GM21381 (cell line): ENCODE measurements around the gene SYCP2L.
"Not testable (repeated sequence)": the region's sequence is repeated elsewhere in the genome, so short reads cannot be mapped to it uniquely, and the experiment has no call there.

Experiments used
- ATAC-seq: cut with Tn5 transposase; IDR thresholded peaks from one replicate; pipeline ENCODE4 v1.9.1; 2021; ENCODE audit warnings: mild to moderate bottlenecking, moderate library complexity; ENCODE audit not compliant: unreplicated experiment

SYCP2L gene

DNA sequence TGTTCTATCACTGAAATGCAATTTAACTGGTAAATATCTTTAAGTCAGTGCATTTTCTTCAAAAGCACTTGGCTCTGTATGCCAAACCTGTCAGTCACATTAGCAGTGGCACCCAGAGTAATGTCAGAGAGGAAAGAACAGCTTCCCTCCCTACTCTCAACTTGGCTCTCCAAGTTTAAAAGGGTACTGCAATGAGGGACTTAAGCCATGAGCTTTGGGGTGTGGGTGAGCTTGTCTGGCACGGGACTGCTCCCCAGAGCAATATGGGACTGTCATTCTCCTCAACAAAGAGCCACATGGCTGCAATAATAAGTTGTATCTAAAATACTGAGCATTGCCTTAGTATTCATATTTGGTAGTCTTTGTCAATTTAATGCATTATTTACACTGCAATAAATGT, 9.0 kb upstream of the SYCP2L start:
- ATAC-seq: no peak

DNA sequence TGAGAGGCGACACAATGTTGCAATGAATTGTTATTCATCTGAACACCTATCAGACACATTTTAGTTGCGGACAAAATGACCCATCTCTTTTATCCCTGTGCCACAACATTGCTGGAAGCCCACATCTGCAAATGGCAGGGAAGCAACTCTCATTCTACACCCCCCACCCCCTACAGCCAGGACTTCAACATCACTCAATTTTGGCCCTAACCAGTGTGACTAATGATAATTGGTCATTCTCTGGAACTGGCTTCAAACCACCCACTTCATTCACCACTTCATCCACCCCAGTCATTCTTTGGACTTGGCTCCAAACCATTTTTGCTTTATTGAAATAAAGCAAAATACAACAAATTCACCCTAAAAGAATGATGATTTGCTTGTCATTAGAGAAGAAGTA, 6.5 kb upstream of the SYCP2L start:
- no peak for ATAC-seq

DNA sequence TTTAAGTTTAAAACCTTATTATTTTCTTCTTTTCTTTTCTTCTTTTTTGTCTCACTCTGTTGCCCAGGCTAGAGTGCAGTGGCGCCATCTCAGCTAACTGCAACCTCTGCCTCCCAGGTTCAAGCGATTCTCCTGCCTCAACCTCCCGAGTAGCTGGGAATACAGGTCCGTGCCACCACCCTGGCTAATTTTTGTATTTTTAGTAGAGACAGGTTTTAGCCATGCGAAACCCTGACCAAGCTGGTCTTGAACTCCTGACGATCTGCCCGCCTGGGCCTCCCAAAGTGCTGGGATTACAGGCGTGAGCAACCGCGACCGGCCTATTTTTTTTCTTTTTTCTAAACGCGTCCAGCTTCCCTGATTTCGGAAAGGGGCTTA, 4.6 kb upstream of the SYCP2L start:
- not testable (repeated sequence) for ATAC-seq

DNA sequence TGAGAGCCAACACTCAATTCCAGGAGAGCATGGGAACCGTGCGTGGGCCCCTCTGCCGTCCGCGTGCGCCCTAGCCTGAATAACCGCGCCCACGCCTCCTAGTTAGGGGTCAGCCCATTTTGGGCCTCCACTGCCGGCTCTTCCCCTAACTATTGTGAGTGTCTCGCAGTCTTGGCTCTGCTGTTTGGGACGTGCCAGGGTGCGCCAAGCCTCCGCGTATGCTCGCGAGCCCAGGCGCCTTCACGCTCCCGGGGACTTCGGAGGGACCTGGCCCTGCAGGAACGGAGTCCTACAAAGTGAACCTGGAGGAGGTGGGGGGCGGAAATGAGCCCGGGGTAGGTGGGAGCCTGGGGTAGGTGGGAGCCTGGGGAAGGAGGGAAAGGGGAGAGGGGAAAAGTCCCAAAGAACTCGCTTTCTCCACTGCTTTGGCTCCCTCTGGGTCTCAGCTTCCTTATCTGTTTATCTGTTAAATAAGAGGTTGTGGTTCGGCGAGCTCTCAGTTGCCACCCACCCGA, 4.1 kb upstream of the SYCP2L start:
- ATAC-seq: no peak

DNA sequence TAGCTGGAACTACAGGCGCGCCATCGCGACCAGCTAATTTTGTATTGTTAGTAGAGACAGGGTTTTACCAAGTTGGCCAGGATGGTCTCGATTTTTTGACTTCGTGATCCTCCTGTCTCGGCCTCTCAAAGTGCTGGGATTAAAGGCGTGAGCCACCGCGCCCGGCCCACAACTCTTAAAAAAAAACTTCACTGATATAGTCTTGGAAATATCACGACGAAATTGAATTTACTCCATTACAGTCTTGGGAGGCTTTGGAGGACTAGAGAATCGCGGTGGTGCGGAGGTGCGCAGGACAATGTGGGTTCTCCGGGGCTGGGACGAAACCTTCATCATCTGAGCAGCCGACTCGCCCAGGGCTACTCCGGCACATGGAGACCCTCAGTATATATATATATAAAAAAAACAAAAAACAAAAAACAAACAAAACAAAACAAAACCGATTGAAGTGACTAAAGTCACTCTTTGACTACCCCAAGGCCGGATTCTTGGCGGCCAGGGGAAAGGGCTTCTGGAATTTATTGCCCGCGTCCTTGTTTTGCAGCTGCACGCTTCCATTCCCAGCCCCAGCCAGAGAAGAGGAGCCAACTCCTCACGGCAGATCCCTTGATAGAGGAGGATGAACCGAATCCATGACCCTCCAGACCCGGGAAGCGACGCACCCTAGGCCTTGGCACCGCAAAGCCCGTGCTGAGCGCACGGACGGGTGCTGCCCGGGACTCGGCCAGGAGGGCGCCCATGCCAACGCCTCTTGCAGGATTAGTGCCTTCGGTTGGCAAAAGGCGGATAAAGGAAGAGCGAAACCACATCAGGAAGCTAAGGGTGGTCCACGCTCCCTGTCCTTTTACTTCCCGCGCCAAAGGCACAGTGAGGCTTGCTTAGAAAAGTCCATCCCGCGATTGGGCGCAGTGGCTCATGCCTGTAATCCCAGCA, 3.3 kb upstream of the SYCP2L start:
- ATAC-seq: no peak

DNA sequence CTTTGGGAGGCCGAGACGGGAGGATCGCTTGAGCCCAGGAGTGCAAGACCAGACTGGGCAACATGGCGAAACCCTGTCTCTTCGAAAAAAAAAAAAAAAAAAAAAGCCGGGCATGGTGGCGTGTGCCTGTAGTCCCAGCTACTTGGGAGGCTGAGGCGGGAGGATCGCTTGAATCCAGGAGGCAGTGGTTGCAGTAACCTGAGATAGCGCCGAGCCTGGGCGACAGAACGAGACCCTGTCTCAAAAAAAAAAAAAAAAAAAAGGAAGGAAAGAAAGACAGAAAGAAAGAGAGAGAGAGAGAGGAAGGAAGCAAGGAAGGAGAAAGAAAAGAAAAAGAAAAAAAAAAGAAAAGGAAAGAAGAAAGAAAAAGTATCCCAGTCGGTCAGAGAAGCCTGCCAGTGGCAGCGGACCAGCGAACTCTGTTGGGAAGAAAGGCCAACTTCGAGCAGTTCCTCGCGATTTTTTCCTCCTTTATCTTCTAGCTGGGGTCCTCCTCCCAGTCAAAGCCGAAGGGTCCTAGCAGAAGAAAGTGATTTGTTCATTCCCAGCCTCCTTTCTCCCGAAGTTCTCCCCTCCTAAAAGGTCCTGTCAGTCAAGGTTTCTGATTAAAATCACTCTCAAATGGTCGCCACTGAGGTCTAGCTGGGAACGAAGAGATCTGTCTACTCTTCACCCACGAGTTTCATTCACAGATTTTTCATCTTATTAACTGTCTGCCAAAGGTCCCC, 2.4 kb upstream of the SYCP2L start:
- ATAC-seq: no peak

DNA sequence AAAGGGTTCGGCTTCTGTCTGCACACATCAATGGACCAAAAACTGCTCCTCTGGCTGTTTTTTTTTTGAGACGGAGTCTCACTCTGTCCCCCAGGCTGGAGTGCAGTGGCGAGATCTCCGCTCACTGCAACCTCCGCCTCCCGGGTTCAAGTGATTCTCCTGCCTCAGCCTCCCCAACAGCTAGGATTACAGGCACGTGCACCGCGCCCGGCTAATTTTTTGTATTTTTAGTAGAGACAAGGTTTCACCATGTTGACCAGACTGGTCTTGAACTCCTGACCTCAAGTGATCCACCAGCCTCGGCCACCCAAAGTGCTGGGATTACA, 524 bp upstream of the SYCP2L start:
- ATAC-seq: not testable (repeated sequence)

DNA sequence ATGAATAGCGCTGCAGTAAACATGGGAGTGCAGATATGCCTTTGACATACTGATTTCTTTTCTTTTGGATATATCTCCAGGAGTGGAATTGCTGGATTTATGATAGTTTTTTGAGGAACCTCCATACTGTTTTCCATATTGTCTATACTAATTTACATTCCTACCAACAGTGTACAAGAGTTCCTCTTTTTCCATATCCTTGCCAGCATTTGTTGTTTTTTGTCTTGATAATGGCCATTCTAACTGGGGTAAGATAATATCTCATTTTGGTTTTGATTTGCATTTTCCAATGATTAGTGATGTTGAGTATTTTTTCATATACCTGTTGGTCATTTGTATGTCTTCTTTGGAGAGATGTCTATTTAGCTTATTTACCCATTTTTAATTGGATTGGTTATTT, 3.3 kb downstream of the SYCP2L start:
- ATAC-seq: no peak

DNA sequence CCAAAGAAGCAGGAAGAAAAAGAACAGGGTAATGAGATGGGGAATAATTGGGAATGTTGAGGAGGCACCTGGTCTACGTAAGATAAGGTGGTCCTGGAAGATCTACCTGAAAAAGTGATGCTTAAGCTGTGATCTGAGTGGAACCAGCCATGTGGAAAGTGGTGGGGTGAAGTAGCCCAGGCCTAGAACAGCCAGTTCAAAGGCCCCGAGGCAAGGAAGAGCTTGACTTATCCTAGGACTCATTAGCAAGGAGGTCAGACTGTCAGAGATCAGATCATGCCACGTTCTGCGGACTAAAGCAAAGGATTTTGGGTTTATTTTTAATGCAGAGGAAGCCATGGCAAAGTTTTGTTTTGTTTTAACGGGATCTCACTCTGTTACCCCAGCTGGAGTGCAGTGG, 5.1 kb downstream of the SYCP2L start:
- ATAC-seq: no peak

DNA sequence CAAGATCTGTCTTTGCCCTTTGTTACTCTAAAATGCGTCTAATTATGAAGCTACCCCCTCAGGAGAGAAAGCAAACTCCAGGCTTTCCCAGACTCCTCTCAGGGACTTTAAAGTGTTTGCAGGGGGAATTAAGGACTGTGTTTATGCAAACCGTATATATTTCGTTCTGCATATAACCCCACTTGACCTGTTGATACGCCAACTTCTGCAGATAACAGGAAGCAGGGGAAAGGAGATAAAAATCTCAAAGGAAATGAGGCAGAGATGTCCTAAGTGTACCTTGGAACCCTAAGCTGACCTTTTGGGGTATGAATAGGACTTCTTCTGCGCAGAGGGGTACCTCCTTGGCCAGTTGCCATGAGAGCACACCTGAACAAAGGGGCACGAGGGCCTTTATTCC, 8.1 kb downstream of the SYCP2L start:
- no peak for ATAC-seq

DNA sequence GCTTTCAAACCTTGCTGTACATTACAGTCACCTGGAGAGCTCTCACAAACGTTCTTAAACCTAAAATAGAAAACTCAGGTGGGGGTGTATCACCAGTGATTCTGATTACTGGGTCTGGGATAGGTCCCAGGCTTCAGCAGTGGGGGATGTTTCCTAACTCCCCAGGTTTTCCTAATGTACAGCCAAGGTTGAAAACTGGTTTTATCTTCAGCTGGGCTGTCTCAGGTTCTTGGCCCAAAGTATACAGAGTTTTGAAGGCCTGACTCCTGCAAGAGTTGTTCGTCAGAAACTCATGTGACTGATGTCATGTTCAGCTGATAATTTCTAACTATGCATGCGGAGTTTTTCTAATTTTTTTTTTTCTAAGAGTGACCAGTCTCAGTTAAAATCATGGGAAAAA, 9.8 kb downstream of the SYCP2L start:
- no peak for ATAC-seq

DNA sequence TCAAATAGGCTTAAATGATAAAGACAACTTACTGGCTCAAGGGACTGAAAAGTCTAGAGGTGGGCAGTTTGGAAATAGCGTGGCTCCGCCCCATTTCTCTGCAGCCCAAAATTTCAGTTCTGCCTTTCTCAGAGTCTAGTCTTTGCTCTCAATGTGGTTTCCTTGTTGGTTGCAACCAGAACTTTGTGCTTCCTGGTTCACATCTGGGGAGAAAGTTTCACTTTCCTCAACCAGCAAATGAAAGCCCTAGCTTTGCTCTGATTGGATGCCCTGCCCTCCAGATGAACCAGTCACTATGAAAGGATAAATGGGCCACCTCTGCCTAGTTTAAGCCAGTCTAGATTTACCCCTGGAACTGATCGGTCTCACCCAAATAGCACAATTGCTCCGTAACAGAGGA, 14.9 kb downstream of the SYCP2L start:
- ATAC-seq: peak; percentile 97

DNA sequence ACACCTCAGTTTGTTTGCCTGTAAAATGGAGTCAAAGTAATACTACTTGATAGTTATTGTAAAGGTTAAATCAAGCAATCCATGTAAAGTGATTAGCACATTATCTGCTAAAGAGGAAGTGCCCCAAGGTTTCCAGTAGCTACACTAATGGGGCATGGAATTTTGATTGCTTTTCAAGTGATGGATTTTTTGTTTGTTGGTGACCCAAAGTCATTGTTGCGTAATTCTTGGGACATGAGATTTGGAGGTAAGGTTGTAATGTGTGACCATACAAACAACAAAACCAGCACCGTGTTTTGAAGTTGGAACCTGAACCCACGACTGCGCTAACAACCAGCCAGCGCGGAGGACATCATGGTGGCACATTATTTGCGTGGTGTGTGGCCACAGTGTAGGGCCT, 17.2 kb downstream of the SYCP2L start:
- no peak for ATAC-seq

DNA sequence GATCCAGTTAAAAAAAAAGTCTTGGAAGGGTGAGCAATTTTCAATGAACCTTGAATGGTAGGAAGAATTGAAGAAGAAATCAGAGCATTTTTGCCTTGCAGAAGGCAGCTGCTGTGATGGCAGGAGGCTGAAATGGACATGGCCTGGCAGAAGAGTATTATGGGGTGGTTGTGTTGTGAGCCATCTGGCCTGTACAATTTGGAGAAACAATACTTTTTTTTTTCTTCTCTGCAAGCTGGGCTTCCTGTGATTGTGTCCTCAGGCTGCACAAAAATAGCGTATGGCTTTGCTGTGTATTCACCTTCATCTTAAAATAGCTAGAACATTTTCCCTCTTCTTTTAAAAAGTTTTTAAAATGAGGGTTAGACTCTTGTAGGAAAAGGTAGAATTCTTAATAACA, 21.4 kb downstream of the SYCP2L start:
- no peak for ATAC-seq

DNA sequence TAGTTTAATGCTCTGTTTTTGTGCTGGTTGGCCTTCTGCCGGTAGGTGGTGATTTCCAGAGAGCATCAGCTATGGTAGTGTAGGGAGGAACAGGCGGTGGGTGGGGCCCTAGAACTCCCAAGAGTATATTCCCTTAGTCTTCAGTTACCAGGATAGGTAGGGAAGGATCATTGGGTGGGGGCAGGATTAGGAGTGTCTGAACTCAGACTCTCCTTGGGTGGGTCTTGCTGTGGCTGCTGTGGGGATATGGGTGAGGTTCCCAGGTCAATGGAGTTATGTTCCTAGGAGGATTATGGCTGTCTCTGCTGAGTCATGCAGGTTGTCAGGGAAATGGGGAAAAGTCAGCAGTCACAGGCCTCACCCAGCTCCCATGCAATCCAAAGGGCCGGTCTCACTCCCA, 32.7 kb downstream of the SYCP2L start:
- ATAC-seq: not testable (repeated sequence)

DNA sequence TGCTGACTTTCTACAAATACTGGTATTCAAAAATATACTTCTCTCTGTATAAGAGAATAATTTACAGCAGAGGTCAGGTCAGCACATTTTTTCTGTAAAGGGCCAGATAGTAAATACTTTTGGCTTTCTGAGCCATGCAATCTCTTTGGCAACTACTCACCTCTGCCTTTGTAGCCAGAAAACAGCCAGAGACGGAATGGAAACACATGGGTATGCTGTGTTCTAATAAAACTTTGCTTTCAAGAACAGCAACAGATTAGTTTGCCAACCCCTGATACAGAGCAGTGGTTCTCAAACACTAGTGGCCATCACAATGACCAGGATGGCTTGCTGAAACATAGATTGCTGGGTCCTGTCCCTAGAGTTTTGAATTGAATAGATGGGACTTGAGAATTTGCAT, 46.3 kb downstream of the SYCP2L start:
- ATAC-seq: no peak

DNA sequence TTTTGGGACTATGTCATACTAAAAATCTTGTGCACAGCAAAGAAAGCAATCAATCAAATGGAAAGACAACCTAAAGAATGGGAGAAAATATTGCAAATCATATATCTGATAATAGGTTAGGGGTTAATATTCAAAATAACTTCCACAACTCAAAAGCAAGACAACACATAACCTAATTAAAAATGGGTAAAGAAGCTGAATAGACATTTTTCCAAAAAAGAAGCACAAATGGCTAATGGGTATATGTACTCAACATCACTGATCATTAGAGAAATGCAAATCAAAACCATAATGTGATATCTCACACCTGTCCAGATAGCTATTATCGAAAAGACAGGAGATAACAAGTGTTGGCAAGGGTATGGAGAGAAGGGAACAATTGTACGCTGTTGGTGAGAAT, 53.0 kb downstream of the SYCP2L start:
- ATAC-seq: no peak

DNA sequence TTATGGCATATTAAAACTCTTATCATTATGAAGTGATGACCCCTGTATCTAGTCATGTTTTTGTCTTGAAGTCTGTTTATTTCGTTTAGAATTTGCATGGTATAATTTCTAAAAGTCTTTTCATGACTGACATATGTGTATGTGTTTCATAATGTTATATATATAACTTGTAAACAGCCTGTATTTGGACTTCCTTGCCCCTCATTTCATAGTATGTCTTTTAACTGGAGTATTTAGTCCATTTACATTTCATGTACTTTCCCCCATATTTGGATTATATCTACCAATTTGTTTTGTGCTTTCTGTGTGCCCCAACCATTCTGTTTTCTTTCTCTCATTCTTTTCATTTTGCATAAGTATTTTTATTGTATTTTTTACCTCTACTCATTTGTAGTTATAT, 59.0 kb downstream of the SYCP2L start:
- ATAC-seq: no peak

DNA sequence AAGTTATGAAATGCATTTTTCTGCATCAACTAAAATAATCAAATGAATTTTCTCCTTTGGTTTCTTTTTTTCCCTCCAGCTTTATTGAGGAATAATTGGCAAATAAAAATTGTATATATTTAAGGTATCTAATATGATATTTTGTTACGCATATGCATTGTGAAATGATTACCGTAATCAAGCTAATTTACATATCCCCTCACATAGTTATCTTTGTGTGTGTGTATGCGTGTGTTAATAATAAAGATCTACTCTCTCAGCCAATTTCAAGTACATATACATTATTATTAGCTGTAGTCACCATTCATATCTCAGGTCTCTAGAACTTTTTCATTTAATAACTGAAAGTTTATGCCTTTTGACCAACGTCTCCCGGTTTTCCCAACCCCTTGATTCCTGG, 61.1 kb downstream of the SYCP2L start:
- no peak for ATAC-seq

DNA sequence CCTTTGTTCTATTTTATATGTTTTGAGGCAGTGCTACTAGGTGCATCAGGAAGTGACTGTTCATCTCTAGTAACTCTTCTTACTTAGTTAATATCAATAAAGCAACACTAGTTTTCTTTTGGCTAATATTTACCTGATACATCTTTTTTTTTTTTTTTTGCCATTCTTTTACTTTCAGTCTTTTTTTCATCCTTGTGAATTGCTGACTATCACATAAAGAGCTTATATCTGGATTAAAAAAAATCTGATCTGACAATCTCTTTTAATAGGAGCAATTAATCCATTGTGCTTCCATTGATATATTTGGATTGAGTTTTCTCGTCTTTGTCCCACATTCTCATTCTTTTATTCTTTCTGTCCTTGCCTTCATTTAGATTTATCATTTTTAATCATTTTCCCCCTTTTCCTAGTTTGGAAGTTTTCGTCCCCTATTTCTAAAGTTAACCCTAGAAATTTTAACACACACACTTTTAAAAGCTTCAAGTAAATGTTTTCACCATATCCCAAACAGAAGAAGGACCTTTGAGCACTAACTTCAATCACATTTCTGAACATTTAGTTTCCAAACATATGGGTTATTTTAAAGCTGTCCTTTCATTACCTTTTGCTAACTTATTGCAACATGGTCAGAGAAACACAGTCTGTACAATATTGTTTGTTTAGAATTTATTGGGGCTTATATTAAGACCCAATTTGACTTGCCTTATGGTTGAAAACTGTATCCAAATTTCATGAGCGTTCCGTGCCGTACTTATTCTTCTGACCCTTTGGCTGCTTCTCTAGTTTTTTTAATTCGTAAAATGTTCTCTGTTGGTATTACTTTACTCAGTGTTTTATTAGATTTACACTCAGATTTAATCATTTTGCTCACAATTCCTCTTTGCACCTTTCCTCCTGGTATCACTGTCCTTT, 63.0 kb downstream of the SYCP2L start:
- no peak for ATAC-seq

DNA sequence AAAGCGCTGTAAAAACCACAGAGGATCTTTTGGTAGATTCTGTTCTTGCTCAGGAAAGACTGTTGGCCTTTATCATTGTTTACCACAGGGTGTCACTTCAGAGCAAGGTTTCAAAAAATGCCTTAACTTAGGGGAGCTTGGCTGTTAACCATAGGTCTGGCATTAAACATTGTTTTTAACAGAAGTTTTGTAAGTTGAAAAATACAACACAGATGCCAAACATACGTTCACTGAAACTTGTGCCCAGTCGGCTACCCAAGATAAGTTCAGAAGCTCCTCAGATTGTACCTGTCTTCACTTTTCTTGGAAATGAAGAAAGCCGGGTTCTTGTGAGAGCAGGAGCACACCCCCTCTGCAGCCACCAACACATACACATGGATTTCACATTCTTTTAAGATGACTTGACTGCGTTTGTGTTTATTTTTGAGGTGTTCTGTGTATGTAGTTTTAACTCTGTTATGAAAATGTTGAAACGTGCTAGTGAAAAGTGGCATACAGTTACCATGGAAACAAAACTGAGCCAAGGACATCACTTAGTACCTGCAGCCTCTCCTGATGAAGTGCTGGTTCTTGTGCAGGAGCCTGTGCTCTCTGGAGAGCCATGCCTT, 64.9 kb downstream of the SYCP2L start:
- ATAC-seq: no peak
